ENCODE data around the gene KCNE3. TPM values are rescaled to one million over a fixed set of nuclear protein-coding genes. Genes with fewer than 3 reads are reported as not detected.
A peak's percentile ranks its signal among the peaks of the same experiment; 100 is the strongest.

Gene KCNE3, protein sequence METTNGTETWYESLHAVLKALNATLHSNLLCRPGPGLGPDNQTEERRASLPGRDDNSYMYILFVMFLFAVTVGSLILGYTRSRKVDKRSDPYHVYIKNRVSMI
- 10 to 100 TPM in 6 of 7 donors, 1 to 10 TPM in 1; 3.1 to 19.9 (median 16.0) TPM for total RNA-seq
- 10 to 100 TPM; 10.4 to 19.1 TPM for polyA plus RNA-seq
- long read RNA-seq, donor 1, partial matches to known transcripts = 0 of 5 reads
- long read RNA-seq, donor 1, other reads (novel, unspliced or antisense) = 3 of 5 reads
- long read RNA-seq, donor 2, transcript KCNE3-201 (3 exons, 3,143 nt) = major isoform, 5 of 7 reads
- long read RNA-seq, donor 2, partial matches to known transcripts = 0 of 7 reads
- long read RNA-seq, donor 2, other reads (novel, unspliced or antisense) = 0 of 7 reads
- long read RNA-seq, donor 3, transcript KCNE3-201 (3 exons, 3,143 nt) = major isoform, 5 of 17 reads
- long read RNA-seq, donor 3, partial matches to known transcripts = 1 of 17 reads
- long read RNA-seq, donor 3, other reads (novel, unspliced or antisense) = 6 of 17 reads

DNA sequence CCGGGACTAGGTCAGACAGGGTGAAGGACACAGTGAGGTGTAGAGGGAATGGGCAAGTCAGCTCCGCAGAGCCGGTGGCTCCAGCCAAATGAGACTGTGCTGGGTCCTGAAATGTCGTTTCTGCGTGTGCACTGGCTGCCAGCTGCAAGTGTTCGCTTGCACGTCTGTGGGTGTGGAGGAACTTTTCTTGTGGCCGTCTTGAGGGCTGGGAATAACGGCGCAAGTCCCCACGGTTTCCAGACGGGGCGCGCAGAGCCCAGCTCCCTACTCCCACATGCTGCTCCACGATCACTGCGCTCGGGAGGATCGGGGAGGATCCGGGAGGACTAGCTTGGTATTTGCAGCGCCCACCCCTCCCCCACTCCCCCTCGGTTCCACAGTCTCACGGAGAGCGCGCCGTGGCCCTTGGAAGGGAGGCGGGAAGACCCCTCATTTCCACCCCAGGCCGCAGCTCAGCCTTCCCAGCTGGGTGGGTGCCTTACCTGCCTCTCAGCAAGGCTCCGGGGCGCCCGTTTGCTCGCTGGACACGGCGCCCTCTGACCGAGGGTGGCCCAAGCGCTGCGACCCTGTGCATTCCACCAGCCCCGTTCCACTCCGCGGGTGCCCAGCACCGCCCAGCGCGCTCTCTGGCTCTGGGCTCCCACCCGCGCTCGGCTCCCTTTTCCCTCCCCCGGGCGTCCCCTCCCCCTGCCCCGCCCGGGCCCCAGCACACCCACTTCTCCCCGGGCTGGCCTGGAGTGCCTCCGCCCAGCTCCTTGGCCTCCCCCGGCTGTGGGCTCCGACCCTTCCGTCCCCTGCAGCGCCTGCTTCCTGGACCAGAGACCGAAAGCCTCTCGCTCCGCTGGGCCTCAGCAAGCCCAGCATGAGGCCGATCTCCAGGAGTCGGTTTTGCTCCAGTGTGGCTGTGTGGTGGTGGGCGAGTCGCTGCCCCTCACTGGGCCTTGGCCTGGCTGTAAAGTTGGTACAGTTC, at the start of gene KCNE3:
KCNE3 (minus strand) TSS at position 634 of the 970 bp plus-strand sequence. CDS start 9,986 bp downstream, outside the sequence.
- H3K4me1 ChIP-seq (ENCODE audit: insufficient read depth) = peaks cover 6% of the 10 kb centered on the region
- peak within 1 kb of the TSS; percentile 72 to 80 for H3K27ac ChIP-seq
- DNase-seq = peak; percentile 71 to 82 (median 75)
- H3K9me3 ChIP-seq = no peaks in the 10 kb centered on the region
- H3K27me3 ChIP-seq = no peaks in the 10 kb centered on the region
- H3K4me3 ChIP-seq = peak within 1 kb of the TSS; percentile 64
- WGBS, 3 donors = 3 to 5% (median 5%) methylated on average over 53 to 62 of the region's 62 CpGs
- H3K36me3 ChIP-seq = no peaks in the 10 kb centered on the region
- intact Hi-C loops (cut with DNase I) = no loop called here
- TF ChIP-seq EP300 (IDR thresholded peaks at IDR 0.05) = no peak
- TF ChIP-seq, protein P1, sequence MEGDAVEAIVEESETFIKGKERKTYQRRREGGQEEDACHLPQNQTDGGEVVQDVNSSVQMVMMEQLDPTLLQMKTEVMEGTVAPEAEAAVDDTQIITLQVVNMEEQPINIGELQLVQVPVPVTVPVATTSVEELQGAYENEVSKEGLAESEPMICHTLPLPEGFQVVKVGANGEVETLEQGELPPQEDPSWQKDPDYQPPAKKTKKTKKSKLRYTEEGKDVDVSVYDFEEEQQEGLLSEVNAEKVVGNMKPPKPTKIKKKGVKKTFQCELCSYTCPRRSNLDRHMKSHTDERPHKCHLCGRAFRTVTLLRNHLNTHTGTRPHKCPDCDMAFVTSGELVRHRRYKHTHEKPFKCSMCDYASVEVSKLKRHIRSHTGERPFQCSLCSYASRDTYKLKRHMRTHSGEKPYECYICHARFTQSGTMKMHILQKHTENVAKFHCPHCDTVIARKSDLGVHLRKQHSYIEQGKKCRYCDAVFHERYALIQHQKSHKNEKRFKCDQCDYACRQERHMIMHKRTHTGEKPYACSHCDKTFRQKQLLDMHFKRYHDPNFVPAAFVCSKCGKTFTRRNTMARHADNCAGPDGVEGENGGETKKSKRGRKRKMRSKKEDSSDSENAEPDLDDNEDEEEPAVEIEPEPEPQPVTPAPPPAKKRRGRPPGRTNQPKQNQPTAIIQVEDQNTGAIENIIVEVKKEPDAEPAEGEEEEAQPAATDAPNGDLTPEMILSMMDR (IDR thresholded peaks at IDR 0.05) = no peak
- TF ChIP-seq POLR2A (IDR thresholded peaks at IDR 0.05) = no peak

DNA sequence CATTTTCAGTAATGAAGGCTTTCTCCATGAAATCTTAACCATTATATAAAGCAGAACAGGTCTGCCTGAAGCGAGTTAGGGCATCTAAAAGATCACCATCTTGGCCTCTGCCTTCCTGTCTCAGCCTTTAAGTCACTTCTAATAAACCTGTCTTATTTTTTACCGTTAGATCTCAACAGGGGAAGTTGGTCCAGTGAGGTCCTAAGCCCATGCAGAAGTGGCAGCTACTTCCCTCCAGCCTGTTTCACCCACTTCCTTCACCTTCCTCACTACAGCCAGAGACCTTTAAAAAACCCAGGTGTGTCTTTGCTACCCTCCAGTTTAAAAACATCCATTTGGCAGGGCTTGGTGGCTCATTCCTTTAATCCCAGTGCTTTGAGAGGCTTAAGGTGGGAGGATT, 40.2 kb upstream of the KCNE3 start:
- H3K9me3 ChIP-seq = no peaks in the 10 kb centered on the region
- intact Hi-C loops (cut with DNase I) = no loop called here
- H3K27ac ChIP-seq = no peak overlapping the region
- 78 to 88% (median 85%) methylated on average over 2 of the region's 2 CpGs for WGBS, 3 donors
- no peak for TF ChIP-seq POLR2A (IDR thresholded peaks at IDR 0.05)
- TF ChIP-seq, protein P1 (IDR thresholded peaks at IDR 0.05) = no peak
- TF ChIP-seq EP300 (IDR thresholded peaks at IDR 0.05) = no peak
- no peak for DNase-seq
- no peak overlapping the region for H3K4me3 ChIP-seq
- no peaks in the 10 kb centered on the region for H3K36me3 ChIP-seq
- no peaks in the 10 kb centered on the region for H3K27me3 ChIP-seq
- no peaks in the 10 kb centered on the region for H3K4me1 ChIP-seq (ENCODE audit: insufficient read depth)

DNA sequence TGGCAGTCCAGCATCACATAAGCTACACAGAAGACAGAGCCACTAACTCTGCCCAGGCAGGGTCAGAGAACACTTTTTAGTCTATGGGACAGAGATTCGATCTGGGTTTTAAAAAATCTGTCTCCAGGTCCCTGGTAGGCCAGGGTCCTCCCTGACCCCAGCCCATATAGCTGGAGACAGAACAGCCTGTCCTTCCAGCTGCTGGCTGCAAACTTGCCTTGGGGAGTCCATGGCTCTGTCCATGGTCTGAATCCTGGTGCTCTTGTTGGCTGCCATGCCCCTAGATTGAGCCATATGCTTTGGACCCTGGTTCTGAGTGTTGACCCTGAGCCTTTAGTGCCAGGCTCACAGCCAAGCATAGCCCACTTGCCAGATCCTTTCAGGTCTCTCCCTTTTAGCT, 39.5 kb upstream of the KCNE3 start:
- intact Hi-C loops (cut with DNase I) = no loop called here
- 79 to 94% (median 83%) methylated on average over 1 of the region's 1 CpG for WGBS, 3 donors

DNA sequence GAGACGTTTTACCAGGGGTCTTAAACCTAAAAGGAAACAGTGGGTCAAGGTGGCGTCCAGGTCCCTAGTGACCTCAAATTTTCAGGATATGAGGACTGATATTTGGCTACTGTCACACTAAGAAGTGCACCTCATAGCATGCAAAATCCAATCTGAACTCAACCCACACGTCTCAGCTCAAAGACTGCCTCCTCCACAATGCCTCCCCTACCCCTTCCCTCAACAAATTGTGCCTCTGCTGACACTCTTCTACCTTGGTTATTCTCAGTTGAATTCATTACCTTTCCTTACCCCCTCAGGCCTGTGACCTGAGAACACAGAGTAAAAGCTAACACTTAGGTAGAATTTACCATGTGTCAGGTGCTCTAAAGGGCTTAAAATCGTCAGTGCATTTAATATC, 38.6 kb upstream of the KCNE3 start:
- Histone ChIP-seq H3K27me3 (no peaks in the 10 kb centered on the region), H3K4me1 (ENCODE audit: insufficient read depth) (no peaks in the 10 kb centered on the region), H3K9me3 (no peaks in the 10 kb centered on the region), H3K27ac (no peak overlapping the region), H3K4me3 (no peak overlapping the region), H3K36me3 (no peaks in the 10 kb centered on the region)
- 80 to 82% (median 81%) methylated on average over 4 of the region's 4 CpGs for WGBS, 3 donors
- no peak for DNase-seq
- intact Hi-C loops (cut with DNase I) = no loop called here
- TF ChIP-seq, protein P1 (IDR thresholded peaks at IDR 0.05) = no peak
- TF ChIP-seq POLR2A (IDR thresholded peaks at IDR 0.05) (no peak), EP300 (IDR thresholded peaks at IDR 0.05) (no peak)

More for the DNA sequence above, 39.5 kb upstream of the KCNE3 start:
- TF ChIP-seq EP300 (IDR thresholded peaks at IDR 0.05) (no peak), POLR2A (IDR thresholded peaks at IDR 0.05) (no peak)
- TF ChIP-seq, protein P1 (IDR thresholded peaks at IDR 0.05) = no peak
- DNase-seq = no peak
- H3K27ac ChIP-seq = no peak overlapping the region
- H3K4me3 ChIP-seq = no peak overlapping the region
- H3K9me3 ChIP-seq = no peaks in the 10 kb centered on the region
- no peaks in the 10 kb centered on the region for H3K4me1 ChIP-seq (ENCODE audit: insufficient read depth)
- H3K36me3 ChIP-seq = no peaks in the 10 kb centered on the region
- no peaks in the 10 kb centered on the region for H3K27me3 ChIP-seq
